Measurements from ENCODE around the gene PLXNB2. TPM values are rescaled to one million over a fixed set of nuclear protein-coding genes. Genes with fewer than 3 reads are reported as not detected.
"Not testable (repeated sequence)": the region's sequence is repeated elsewhere in the genome, so short reads cannot be mapped to it uniquely, and the experiment has no call there.

Gene PLXNB2, protein sequence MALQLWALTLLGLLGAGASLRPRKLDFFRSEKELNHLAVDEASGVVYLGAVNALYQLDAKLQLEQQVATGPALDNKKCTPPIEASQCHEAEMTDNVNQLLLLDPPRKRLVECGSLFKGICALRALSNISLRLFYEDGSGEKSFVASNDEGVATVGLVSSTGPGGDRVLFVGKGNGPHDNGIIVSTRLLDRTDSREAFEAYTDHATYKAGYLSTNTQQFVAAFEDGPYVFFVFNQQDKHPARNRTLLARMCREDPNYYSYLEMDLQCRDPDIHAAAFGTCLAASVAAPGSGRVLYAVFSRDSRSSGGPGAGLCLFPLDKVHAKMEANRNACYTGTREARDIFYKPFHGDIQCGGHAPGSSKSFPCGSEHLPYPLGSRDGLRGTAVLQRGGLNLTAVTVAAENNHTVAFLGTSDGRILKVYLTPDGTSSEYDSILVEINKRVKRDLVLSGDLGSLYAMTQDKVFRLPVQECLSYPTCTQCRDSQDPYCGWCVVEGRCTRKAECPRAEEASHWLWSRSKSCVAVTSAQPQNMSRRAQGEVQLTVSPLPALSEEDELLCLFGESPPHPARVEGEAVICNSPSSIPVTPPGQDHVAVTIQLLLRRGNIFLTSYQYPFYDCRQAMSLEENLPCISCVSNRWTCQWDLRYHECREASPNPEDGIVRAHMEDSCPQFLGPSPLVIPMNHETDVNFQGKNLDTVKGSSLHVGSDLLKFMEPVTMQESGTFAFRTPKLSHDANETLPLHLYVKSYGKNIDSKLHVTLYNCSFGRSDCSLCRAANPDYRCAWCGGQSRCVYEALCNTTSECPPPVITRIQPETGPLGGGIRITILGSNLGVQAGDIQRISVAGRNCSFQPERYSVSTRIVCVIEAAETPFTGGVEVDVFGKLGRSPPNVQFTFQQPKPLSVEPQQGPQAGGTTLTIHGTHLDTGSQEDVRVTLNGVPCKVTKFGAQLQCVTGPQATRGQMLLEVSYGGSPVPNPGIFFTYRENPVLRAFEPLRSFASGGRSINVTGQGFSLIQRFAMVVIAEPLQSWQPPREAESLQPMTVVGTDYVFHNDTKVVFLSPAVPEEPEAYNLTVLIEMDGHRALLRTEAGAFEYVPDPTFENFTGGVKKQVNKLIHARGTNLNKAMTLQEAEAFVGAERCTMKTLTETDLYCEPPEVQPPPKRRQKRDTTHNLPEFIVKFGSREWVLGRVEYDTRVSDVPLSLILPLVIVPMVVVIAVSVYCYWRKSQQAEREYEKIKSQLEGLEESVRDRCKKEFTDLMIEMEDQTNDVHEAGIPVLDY (N-terminal part only)
- total RNA-seq: 443 TPM

DNA sequence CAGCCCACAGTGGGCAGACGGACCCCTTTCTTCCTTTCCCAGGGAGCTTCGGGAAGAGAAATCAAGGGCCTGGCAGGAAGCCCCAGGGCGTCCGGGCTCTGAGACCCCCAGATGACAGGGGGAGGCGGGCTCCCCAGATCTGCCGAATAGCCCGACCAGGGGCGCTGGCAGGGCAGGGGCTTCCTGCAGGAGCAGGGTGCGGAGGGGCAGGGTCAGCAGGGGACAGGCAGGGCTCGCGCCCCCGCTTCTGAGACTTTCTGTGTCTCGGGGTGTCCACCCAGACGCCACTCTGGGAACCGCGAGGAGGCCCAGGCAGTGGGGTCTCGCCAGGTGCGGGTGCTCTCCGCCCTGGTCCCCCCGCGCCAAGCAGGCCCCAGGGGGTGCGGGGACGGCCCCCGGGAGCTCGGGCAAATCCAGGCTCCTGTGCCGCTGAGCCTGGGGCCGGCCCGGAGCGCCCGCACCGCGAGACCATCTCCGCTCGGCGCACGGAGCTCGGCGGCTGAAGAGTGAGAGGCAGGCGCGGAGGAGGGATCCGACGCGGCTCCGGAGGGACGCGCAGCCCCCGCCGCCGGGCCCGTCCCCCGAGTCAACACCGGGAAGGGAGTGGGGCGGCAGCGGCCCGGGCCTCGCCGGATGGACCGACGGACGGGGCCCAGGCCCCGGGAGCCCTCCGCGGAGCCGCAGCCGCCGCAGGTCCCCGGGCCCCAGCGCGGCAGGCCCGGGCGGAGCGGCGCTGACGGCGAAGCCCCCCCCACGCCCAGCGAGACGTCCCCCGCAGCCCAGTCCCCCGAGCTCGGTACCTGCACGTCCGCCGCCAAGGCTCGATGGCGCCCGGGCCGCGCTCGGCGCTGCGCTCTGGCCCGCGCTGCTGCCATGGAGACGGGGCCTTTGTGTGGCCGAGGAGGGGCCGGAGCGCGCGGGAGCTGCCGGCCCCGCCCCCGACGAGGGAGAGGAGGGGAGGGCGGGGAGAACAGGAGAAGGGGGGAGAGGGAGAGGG, at the start of gene PLXNB2:
Gene PLXNB2, minus strand, starts transcription at position 894 of the 997 bp plus-strand sequence. CDS start 17,062 bp downstream, outside the sequence.
- DNase-seq (ENCODE audit: low spot score): peak; percentile 82

GRCh38 chr22:50357222-50357621, 49.8 kb upstream of the PLXNB2 start:
- no peak for DNase-seq (ENCODE audit: low spot score)

DNA sequence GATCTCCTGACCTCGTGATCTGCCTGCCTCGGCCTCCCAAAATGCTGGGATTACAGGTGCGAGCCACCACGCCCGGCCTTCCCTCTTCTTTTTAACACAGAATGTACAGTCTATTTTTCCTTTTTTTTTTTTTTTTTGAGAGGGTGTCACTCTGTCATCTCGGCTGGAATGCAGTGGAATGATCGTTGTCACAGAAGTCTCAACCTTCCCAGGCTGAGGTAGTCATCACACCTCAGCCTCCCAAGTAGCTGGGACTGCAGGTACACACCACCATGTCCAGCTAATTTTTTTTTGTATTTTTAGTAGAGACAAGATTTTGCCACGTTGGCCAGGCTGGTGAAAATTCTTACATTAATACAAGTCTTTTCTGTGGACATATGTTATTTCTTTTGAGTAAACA, 48.7 kb upstream of the PLXNB2 start:
- DNase-seq (ENCODE audit: low spot score): no peak

GRCh38 chr22:50348058-50348457, 40.6 kb upstream of the PLXNB2 start:
- no peak for DNase-seq (ENCODE audit: low spot score)

DNA sequence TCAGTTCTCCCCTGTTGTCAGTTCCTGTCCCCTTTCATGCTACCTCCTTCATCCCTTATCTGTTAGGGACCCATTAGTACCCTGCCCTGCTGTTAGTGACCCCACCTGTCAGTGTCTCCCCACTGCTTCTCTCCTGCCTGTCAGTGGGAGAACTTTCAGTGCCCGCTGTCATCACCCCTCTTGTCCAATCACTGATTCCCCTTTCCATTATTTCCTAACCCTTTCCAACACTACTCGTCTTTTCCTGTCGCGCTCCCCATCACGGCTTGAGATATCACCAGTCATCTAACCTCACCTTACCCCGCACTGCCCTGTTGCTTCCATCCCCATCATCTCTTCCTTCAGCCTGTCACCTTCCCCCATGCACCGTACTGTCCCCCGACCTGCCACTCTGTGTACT, 39.7 kb upstream of the PLXNB2 start:
- no peak for DNase-seq (ENCODE audit: low spot score)

DNA sequence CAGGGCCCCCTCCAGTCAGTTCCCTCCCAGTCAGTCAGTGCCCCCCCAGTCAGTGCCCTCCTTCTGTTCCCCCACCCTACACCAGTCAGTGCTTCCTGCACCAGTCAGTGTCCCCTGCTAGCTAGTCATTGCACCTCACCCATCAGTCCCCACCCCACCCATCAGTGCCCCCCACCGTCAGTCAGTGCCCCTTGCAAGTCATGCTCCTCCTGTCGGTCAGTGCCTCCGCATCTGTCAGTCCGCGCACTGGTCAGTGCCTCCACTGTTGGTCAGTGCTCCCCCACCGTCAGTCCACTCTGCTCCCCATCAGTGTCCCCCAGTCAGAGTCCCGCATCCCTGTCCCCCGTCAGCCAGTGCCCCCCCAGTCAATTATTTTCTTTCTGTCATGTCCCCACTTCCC, 39.0 kb upstream of the PLXNB2 start:
- no peak for DNase-seq (ENCODE audit: low spot score)

GRCh38 chr22:50343541-50343935, 36.1 kb upstream of the PLXNB2 start:
- no peak for DNase-seq (ENCODE audit: low spot score)

GRCh38 chr22:50342651-50343540, 35.5 kb upstream of the PLXNB2 start, which contains the start of gene PPP6R2:
PPP6R2 (plus strand) TSS chr22:50343327; CDS start chr22:50393909, 50,582 bp downstream.
- peak; percentile 83 for DNase-seq (ENCODE audit: low spot score)

- DNase-seq (ENCODE audit: low spot score): peak; percentile 91
Measured at GRCh38 chr22:50341977-50342650, 34.7 kb upstream of the PLXNB2 start.

DNA sequence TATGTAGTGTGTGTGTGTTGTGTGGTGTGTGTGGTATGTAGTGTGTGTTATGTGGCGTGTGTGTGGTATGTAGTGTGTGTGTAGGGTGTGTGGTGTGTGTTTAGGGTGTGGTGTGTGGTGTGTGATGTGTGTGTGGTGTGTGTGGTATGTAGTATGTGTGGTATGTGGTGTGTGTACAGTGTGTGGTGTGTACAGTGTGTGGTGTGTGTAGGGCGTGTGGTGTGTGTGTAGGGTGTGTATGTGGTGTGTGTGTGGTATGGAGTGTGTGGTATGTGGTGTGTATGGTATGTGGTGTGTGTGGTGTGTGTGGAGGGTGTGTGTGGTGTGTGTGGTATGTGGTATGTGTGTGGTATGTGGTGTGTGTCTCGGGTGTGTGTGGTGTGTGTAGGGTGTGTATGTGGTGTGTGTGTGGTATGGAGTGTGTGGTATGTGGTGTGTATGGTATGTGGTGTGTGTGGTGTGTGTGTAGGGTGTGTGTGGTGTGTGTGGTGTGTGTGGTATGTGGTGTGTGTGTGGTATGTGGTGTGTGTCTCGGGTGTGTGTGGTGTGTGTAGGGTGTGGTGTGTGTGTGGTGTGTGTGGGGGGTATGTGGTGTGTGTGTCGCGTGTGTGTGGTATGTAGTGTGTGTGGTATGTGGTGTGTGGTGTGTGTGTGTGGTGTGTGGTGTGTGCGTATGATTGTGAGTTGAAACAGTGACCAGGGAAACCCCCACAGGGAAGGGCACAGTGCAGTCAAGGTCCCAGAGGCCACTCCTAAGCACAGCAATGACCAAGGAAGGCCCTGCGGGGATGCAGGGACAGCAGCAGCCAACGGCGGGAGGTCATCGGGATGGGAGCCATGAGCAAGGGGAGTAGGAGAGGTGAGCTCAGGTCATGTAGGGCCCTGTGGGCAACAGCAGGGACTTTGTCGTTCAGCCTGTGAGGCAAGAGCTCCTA, 32.8 kb upstream of the PLXNB2 start:
- DNase-seq (ENCODE audit: low spot score): no peak

DNA sequence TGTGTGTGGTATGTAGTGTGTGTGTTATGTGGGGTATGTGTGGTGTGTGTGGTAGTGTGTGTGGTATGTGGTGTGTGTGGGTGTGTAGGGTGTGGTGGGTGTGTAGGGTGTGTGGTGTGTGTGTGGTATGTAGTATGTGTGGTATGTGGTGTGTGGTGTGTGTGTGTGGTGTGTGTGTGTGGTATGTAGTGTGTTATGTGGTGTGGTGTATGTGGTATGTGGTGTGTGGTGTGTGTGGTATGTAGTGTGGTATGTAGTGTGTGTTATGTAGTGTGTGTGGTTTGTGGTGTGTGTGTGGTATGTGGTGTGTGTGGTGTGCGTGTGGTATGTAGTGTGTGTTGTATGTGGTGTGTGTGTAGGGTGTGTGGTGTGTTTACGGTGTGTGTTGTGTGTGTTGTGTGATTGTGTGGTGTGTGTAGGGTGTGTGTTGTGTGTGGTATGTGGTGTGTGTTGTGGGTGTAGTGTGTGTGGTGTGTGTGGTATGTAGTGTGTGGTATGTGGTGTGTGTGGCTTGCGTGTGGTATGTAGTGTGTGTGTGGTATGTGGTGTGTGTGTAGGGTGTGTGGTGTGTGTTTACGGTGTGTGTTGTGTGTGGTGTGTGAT, 31.5 kb upstream of the PLXNB2 start:
- no peak for DNase-seq (ENCODE audit: low spot score)

GRCh38 chr22:50338042-50338573, 30.7 kb upstream of the PLXNB2 start:
- no peak for DNase-seq (ENCODE audit: low spot score)

GRCh38 chr22:50337262-50338041, 30.0 kb upstream of the PLXNB2 start:
- no peak for DNase-seq (ENCODE audit: low spot score)

DNA sequence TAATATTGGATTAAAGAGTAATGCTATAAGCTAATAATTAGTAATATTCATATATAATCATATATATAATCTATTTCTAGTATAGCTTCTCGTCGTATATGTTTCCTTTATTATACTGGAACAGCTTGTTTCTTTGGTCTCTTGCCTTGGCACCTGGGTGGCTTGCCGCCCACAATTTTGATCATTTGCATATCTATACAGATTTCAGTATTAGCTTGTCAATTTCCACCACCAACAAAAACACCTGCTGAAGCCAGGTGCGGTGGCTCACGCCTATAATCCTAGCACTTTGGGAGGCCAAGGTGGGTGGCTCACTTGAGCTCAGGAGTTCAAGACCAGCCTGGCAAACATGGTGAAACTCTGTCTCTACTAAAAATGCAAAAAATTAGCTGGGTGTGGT, 27.0 kb upstream of the PLXNB2 start:
- DNase-seq (ENCODE audit: low spot score): not testable (repeated sequence)

DNA sequence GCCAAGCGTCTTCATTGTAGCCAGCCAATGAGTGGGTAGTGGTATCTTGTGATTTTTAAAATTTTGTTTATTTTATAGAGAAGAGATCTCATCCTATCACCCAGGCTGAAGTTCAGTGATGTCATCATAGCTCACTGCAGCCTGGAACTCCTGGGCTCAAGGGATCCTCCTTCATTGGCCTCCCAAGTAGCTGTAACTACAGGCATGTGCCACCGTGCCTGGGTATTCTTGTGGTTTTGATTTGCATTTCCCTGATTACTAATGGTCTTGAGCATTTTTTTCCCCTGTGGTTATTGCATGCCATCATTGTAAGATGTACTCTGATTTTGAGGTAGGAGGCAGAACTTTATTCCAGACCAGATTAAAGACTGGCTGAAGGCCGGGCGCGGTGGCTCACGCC, 21.8 kb upstream of the PLXNB2 start:
- DNase-seq (ENCODE audit: low spot score): no peak

DNA sequence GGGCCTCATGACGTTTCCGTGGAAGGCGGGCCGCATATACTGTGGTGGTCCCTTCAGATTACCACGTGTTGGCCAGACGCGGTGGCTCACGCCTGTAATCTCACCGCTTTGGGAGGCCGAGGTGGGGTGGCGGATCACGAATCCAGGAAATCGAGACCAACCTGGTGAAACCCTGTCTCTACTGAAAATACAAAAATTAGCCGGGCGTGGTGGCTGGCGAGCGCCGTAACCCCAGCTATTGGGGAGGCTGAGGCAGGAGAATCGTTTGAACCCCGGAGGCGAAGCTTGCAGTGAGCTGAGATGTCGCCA, 20.2 kb upstream of the PLXNB2 start:
- DNase-seq (ENCODE audit: low spot score): no peak

Measured in ureter (tissue), 1 donor.